ENCODE measurements around the gene CHIT1. TPM values are rescaled to one million over a fixed set of nuclear protein-coding genes. Genes with fewer than 3 reads are reported as not detected.

Gene CHIT1
- total RNA-seq, 1 donor from 2014 or later, result under 0.01 TPM

- Histone ChIP-seq H3K36me3 (ENCODE audit: control insufficient read depth, insufficient read depth, low read length) (no peaks in the 10 kb centered on the region), H3K4me3 (ENCODE audit: low read depth, low read length) (no peak overlapping the region), H3K27me3 (ENCODE audit: control insufficient read depth, insufficient read depth, low read length) (no peaks in the 10 kb centered on the region)
- DNase-seq (ENCODE audit: low read depth) (no peak), FAIRE-seq (no peak)
- no peak for TF ChIP-seq CTCF (IDR thresholded peaks at IDR 0.05; ENCODE audit: insufficient read depth, low read length, severe bottlenecking)
These were observed 44.4 kb downstream of the CHIT1 start for GRCh38 chr1:203185061-203185461.

GRCh38 chr1:203184467-203184866 lies 45.0 kb downstream of the CHIT1 start:
- no peaks in the 10 kb centered on the region for H3K36me3 ChIP-seq (ENCODE audit: control insufficient read depth, insufficient read depth, low read length)
- no peaks in the 10 kb centered on the region for H3K27me3 ChIP-seq (ENCODE audit: control insufficient read depth, insufficient read depth, low read length)
- TF ChIP-seq CTCF (IDR thresholded peaks at IDR 0.05; ENCODE audit: insufficient read depth, low read length, severe bottlenecking), result no peak
- DNase-seq (ENCODE audit: low read depth) (no peak), FAIRE-seq (no peak)
- H3K4me3 ChIP-seq (ENCODE audit: low read depth, low read length), result no peak overlapping the region

- DNase-seq (ENCODE audit: low read depth), result no peak
- no peaks in the 10 kb centered on the region for H3K27me3 ChIP-seq (ENCODE audit: control insufficient read depth, insufficient read depth, low read length)
- H3K4me3 ChIP-seq (ENCODE audit: low read depth, low read length), result no peak overlapping the region
- TF ChIP-seq CTCF (IDR thresholded peaks at IDR 0.05; ENCODE audit: insufficient read depth, low read length, severe bottlenecking), result no peak
- FAIRE-seq, result no peak
- no peaks in the 10 kb centered on the region for H3K36me3 ChIP-seq (ENCODE audit: control insufficient read depth, insufficient read depth, low read length)
These were observed 45.6 kb downstream of the CHIT1 start for GRCh38 chr1:203183828-203184227.

GRCh38 chr1:203182387-203182953 lies 47.0 kb downstream of the CHIT1 start:
- H3K4me3 ChIP-seq (ENCODE audit: low read depth, low read length), result no peak overlapping the region

GRCh38 chr1:203181586-203182386 lies 47.7 kb downstream of the CHIT1 start:
- no peaks in the 10 kb centered on the region for H3K27me3 ChIP-seq (ENCODE audit: control insufficient read depth, insufficient read depth, low read length)
- DNase-seq (ENCODE audit: low read depth), result no peak
- no peak for FAIRE-seq

More at GRCh38 chr1:203182387-203182953, 47.0 kb downstream of the CHIT1 start:
- Histone ChIP-seq H3K36me3 (ENCODE audit: control insufficient read depth, insufficient read depth, low read length) (no peaks in the 10 kb centered on the region), H3K27me3 (ENCODE audit: control insufficient read depth, insufficient read depth, low read length) (no peaks in the 10 kb centered on the region)
- no peak for FAIRE-seq
- TF ChIP-seq CTCF (IDR thresholded peaks at IDR 0.05; ENCODE audit: insufficient read depth, low read length, severe bottlenecking), result no peak
- DNase-seq (ENCODE audit: low read depth), result no peak

More at GRCh38 chr1:203181586-203182386, 47.7 kb downstream of the CHIT1 start:
- Histone ChIP-seq H3K4me3 (ENCODE audit: low read depth, low read length) (no peak overlapping the region), H3K36me3 (ENCODE audit: control insufficient read depth, insufficient read depth, low read length) (no peaks in the 10 kb centered on the region)
- no peak for TF ChIP-seq CTCF (IDR thresholded peaks at IDR 0.05; ENCODE audit: insufficient read depth, low read length, severe bottlenecking)
